Heart left ventricle (tissue), 13 donors: ENCODE data around the gene TRH.
"Not testable (repeated sequence)": the region's sequence is repeated elsewhere in the genome, so short reads cannot be mapped to it uniquely, and the experiment has no call there.

Experiments used
- POLR2A ChIP-seq, 2 donors: fragments of 450-650 bp; IDR thresholded peaks; one replicate each; pipeline ENCODE4 v1.6.1; 2017; ENCODE audit warnings: antibody characterized with exemption in 2 of 2, mild to moderate bottlenecking in 2 of 2, moderate library complexity in 2 of 2
- TF ChIP-seq, protein P1 (sequence below), 12 donors: fragments of 200-600 bp; sonication (generic) in 4 of 12; IDR thresholded peaks; one replicate each; pipeline versions ENCODE4 v1.5.0 to v1.8.0; 2018 to 2022; ENCODE audit warnings: antibody characterized with exemption in 12 of 12, mild to moderate bottlenecking in 5 of 12
- donor health status: ischemic (EF 13 %, LVEDD 7.1; RV severe dilation, severe dysfunction).
- donor health status: DM: no; HTN: yes; CAD: no.
- donor health status: DM: no; HTN: no; CAD: no.
- donor health status: ischemic (EF 25% LVEDD 6.9; RV normal size, moderate dysfunction).
- donor health status: ischemic (EF 25% LVEDD 5.7; RV mildly dilated, moderate dysfunction).
- donor health status: ischemic (EF 35%, LVEDD 5.7; RV mildly dilated, moderate dysfunction).
- donor health status: nonischemic (EF 11% LVEDD 7.7; RV severe dilation, severe dysfunction).
- donor health status: DM: yes; HTN: yes; CAD: no.
- donor health status: PGD.
- donor health status: ischemic (EF 29% LVEDD 5.4; RV normal size, mild dysfunction).
- donor health status: nonischemic (EF 23%, LVEDD 6.1; RV moderate dilation, normal function).

- TF ChIP-seq, protein P1, sequence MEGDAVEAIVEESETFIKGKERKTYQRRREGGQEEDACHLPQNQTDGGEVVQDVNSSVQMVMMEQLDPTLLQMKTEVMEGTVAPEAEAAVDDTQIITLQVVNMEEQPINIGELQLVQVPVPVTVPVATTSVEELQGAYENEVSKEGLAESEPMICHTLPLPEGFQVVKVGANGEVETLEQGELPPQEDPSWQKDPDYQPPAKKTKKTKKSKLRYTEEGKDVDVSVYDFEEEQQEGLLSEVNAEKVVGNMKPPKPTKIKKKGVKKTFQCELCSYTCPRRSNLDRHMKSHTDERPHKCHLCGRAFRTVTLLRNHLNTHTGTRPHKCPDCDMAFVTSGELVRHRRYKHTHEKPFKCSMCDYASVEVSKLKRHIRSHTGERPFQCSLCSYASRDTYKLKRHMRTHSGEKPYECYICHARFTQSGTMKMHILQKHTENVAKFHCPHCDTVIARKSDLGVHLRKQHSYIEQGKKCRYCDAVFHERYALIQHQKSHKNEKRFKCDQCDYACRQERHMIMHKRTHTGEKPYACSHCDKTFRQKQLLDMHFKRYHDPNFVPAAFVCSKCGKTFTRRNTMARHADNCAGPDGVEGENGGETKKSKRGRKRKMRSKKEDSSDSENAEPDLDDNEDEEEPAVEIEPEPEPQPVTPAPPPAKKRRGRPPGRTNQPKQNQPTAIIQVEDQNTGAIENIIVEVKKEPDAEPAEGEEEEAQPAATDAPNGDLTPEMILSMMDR (IDR thresholded peaks at IDR 0.05): not testable (repeated sequence)
- not testable (repeated sequence) for TF ChIP-seq POLR2A (IDR thresholded peaks at IDR 0.05)
Observed at GRCh38 chr3:130017661-130018060, 43.1 kb downstream of the TRH start.
